Glomerular endothelial cell (primary cell): ENCODE data around the gene GYPA. TPM values are rescaled to one million over a fixed set of nuclear protein-coding genes. Genes with fewer than 3 reads are reported as not detected.

ENCODE experiments used
- total RNA-seq: library from RNA; depleted of rRNA; stranded (reverse); fragments of >200 nt; gene quantifications from 2 replicates; pipeline ENCODE4 v1.2.3, GENCODE V29; 2015

Gene GYPA
- total RNA-seq, 1 donor from 2014 or later = not detected

Other genes with a start within 250 kb of the GYPA start
- 0.29 TPM in 1 of 2 replicates, not detected in the other for gene GYPE, start 235.2 kb downstream of the GYPA start, total RNA-seq
- gene GYPB, start 121.3 kb downstream of the GYPA start, total RNA-seq = not detected in 2 replicates